Fibroblast of lung (primary cell): ENCODE measurements around the gene SMC3.

ENCODE experiments used
- CTCF ChIP-seq, 2 donors: IDR thresholded peaks in 1 of 2; conservative IDR thresholded peaks in 1 of 2; 1 replicate in 1 of 2; 2 replicates in 1 of 2; pipeline ENCODE4 v1.5.1; 2011 to 2012; ENCODE audit warnings: low read length in 2 of 2, control low read depth in 1 of 2, inconsistent platforms in 1 of 2, low read depth in 1 of 2, mild to moderate bottlenecking in 1 of 2
- EZH2 ChIP-seq: IDR thresholded peaks from 2 replicates; pipeline ENCODE4 v1.5.1; 2012; ENCODE audit warnings: low read length, control low read depth, mild to moderate bottlenecking; ENCODE audit errors: missing control alignments

GRCh38 chr10:110566472-110567200 lies 859 bp upstream of the SMC3 start:
- TF ChIP-seq CTCF (conservative IDR thresholded peaks at IDR 0.05 in 1 of 2, IDR thresholded peaks at IDR 0.05 in 1 of 2; ENCODE audit: low read depth in 1 of 2, low read length in 2 of 2) (no peak), EZH2 (no peak)
